ENCODE data around the gene CDH4. TPM values are rescaled to one million over a fixed set of nuclear protein-coding genes. Genes with fewer than 3 reads are reported as not detected.

Gene CDH4
- total RNA-seq, 1 donor = 0.18 TPM

- DNase-seq (ENCODE audit: low read depth) = no peak
- TF ChIP-seq CTCF (IDR thresholded peaks at IDR 0.05; ENCODE audit: insufficient read depth, low read length) = no peak
- no peak overlapping the region for H3K4me3 ChIP-seq (ENCODE audit: low read depth, low read length)
These were observed 375.8 kb downstream of the CDH4 start for GRCh38 chr20:61627791-61628415.

DNA sequence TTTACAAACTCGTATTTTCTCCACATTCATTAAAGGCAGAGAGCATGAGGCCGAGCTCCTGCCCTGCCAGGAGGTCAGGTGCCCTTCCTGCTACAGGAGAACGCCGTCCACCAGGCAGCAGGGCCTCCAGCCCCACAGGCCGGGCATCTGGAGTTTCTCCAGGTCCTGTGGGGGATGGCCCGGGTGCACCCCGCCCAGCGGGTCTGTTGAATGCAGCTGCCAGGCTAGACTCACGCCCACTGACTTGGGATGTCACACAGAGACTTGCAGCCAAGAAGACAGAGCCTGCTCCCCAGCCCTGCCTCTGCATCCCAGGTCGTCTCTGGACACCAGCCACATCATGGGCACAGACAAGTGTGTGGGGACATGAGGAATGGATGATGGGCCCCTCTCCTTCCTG, 376.4 kb downstream of the CDH4 start:
- no peak for TF ChIP-seq CTCF (IDR thresholded peaks at IDR 0.05; ENCODE audit: insufficient read depth, low read length)
- H3K4me3 ChIP-seq (ENCODE audit: low read depth, low read length) = no peak overlapping the region
- no peak for DNase-seq (ENCODE audit: low read depth)

- no peak for DNase-seq (ENCODE audit: low read depth)
- TF ChIP-seq CTCF (IDR thresholded peaks at IDR 0.05; ENCODE audit: insufficient read depth, low read length) = no peak
- H3K4me3 ChIP-seq (ENCODE audit: low read depth, low read length) = no peak overlapping the region
These were observed 377.0 kb downstream of the CDH4 start for GRCh38 chr20:61628901-61629601.

GRCh38 chr20:61629602-61630390, 377.7 kb downstream of the CDH4 start:
- no peak overlapping the region for H3K4me3 ChIP-seq (ENCODE audit: low read depth, low read length)
- TF ChIP-seq CTCF (IDR thresholded peaks at IDR 0.05; ENCODE audit: insufficient read depth, low read length) = no peak
- DNase-seq (ENCODE audit: low read depth) = no peak

GRCh38 chr20:61630391-61630650, 378.3 kb downstream of the CDH4 start:
- no peak overlapping the region for H3K4me3 ChIP-seq (ENCODE audit: low read depth, low read length)
- no peak for TF ChIP-seq CTCF (IDR thresholded peaks at IDR 0.05; ENCODE audit: insufficient read depth, low read length)

GRCh38 chr20:61630816-61631215, 378.8 kb downstream of the CDH4 start:
- TF ChIP-seq CTCF (IDR thresholded peaks at IDR 0.05; ENCODE audit: insufficient read depth, low read length) = no peak
- H3K4me3 ChIP-seq (ENCODE audit: low read depth, low read length) = no peak overlapping the region

More at GRCh38 chr20:61630391-61630650, 378.3 kb downstream of the CDH4 start:
- no peak for DNase-seq (ENCODE audit: low read depth)

More at GRCh38 chr20:61630816-61631215, 378.8 kb downstream of the CDH4 start:
- DNase-seq (ENCODE audit: low read depth) = no peak
